Renal pelvis (tissue), 4 donors: ENCODE measurements around the gene RRM2. TPM values are rescaled to one million over a fixed set of nuclear protein-coding genes. Genes with fewer than 3 reads are reported as not detected.

ENCODE experiments used
- DNase-seq: peaks from one replicate; pipeline ENCODE4 v3.0.0-alpha.2; 2013
- polyA plus RNA-seq, 3 donors: library from polyadenylated mRNA; unstranded; fragments of 120-200 nt; gene quantifications; one replicate each; pipeline ENCODE4 v1.2.1, GENCODE V29; 2013; ENCODE audit not compliant: insufficient read length in 3 of 3

The RRM2 gene
- polyA plus RNA-seq, 3 donors: 55.9 to 62.1 (median 57.5) TPM

DNA sequence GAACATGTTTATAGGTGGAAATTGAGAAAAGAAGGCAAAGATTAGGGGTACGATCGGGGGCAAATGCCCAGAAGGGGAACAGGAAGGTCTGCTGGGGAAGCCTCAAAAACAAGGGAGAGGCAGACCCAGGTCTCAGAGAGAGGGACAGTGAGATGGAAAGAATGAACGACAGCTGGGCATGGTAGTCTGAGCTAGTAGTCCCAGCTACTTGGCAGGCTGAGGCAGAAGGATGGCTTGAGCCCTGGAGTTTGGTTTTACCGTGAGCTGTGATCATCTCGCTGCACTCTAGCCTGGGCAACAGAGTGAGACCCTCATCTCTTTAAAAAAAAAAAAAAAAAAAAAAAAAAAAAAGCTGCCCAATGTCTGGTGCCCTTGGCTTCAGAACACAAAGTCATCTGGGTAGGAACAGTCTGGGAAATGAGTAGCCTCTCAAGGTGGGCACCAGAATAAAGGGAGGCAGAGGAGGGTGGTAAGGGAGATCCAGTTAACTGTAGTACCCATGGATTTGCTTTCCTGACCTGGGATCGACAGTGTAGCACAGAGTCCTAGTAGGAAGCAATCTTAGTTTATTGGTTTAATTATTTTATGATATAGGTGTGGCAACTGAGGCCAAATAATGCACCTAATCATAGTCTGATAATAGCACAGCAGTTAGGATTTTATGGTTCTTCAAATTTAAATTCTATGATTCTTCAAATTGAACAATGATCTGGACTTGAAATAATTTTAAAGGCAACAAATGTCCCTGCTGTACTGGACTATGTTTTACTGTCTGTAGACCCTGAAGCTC is 3.5 kb downstream of the RRM2 start:
- DNase-seq: no peak

DNA sequence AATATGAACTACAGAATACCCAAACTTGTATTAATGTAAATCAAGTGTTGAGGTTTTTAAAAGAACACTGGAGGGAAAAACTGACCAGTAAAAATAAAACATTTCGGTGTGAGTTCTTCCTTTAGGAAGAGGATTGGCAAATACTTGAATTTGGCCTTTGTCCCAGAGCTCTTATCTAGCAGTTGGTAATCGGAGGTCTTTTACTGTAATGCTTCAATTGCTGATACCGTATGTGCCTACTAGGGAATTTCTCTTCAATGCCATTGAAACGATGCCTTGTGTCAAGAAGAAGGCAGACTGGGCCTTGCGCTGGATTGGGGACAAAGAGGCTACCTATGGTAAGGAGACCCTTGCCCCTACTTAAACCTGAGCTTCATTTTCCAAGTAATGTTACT is 4.1 kb downstream of the RRM2 start:
- DNase-seq: no peak

DNA sequence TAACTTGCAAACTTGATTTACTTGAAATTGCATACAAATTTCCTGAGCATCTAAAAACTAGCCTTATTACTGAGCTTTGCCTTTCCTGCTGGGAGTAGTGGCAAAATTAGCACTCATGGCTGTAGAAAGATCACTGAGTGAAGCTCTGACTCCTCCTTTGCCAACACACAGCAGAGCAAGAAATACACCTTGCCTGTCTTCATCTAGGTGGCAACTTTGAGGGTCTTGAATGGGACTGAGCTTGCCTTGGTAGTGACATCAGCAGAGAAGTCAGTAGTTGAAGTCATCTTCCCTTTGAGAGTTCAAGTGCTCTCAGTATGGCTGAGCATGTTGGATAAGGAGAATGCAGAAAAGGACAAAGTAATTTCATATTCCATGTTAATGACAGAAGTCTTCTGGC is 5.9 kb downstream of the RRM2 start:
- no peak for DNase-seq

DNA sequence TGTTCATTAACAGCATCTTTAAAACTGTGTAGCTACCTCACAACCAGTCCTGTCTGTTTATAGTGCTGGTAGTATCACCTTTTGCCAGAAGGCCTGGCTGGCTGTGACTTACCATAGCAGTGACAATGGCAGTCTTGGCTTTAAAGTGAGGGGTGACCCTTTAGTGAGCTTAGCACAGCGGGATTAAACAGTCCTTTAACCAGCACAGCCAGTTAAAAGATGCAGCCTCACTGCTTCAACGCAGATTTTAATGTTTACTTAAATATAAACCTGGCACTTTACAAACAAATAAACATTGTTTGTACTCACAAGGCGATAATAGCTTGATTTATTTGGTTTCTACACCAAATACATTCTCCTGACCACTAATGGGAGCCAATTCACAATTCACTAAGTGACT is 7.0 kb downstream of the RRM2 start:
- DNase-seq: no peak

DNA sequence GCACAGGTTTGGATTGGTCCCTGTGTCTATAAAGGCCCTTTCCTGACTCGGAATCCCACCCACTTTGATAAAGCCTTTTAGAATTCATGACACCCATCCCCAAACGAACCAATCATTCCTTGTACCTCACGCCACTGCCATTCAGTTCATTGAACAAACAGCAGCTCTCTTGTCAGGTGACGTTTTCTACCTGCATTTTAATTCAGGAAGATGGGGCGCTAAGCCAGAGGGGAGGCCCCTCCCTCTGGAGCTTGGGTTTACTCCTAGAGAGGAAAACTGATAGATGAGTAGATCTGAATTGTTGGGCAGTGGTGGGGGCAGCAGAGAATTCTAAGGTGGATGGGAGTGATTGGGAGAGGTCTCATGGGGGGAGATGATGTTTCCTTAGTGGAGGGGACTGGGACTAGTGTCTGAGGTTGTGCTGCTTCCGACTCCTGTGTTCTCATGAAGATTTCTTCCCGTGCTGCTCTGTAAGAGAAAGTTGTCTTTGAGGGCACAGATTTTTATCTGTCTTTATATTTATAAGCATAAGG is 9.6 kb downstream of the RRM2 start:
- DNase-seq: no peak

DNA sequence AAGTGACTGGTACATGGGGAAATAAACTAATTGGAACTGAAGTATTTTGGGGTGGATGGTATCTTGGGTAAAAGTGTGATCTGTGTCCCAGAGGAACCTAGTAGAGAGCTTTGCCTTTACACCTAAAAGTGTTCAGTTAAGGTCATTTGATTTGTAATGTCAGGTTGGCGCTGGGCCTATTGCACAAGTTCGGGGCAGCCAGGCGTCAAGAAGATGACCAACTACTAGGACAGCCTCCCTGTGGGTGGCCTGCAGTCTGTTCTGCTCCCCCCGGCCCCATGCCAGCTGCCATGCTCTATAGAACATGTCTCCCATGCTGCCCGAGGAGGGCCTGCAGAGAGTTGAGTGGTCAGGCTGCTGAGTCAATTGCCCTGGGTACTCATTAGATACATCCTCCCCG is 10.1 kb downstream of the RRM2 start:
- no peak for DNase-seq

GRCh38 chr2:10132996-10133647 is 10.6 kb downstream of the RRM2 start:
- no peak for DNase-seq

DNA sequence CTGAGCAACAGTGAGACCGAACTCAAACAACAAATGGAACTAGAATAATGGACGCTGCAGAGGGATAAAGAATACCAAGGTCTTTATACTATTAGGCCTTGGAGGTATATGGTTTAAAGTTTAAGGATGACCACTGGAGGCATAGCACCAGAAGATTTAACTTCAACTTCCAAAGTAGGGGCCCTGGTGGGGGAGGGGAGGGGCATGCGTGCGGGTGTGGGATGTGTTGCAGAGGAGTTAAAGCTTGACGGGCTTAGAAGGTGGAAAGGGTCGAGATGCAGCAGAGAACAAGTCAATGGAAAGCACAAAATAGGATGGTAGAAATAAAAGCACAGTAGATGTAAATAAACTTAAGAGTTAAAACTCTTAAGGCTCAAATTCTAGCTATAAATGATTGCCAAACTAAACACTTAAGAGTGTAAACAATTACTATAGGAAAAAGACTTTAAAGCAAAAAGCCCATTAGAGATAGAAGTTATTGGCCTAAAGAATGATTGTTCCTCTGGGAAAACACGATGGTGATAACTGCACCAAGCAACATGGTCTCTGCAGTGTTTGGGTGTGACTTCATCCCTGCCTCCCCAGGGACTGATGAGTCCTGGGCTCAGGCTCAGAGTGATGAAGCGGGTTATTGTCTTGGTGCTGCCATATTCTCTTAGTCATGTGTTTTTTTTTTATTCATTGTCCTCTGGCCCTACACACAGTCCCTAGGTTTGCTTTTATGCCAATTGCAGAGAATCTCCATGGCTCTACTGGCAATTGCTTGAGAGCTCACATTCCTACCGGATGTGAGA is 13.0 kb downstream of the RRM2 start:
- no peak for DNase-seq

DNA sequence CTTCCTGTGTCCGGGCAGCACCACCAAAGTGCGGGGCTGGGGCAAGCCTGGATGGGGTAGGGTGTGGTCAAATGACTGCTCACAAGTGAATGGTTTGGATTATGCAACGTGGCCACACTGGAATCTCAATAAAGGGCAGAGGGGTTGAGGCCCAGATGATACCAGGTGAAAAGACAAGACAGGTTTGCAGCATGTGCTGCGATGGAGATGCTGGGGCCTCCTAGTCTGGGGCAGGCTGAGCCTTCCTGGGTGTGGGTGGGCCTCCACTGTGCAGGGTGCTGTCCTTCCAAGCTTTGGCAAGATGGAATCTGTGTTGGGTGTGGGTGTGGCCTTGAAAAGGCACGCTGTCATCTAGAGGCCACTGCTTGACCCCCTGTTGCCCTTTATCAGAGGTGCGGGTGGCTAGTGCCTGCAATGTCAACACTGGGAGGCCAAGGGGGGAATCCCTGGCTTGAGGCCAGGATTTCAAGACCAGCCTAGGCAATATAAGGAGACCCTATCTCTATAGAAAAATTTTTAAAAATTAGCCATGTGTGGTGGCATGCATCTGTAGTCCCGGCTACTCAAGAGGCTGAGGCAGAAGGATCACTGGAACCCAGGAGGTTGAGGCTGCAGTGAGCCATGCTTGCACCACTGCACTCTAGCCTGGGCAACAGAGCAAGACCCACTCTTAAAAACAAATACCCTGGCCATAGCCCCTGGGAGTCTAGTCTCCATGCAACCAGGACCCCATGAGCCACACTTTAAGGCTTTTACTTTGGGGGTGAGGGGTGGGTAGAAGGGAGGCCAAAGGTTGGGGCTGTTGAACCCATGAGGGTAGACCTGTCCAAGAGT is 13.8 kb downstream of the RRM2 start:
- no peak for DNase-seq

GRCh38 chr2:10137053-10137843 is 14.7 kb downstream of the RRM2 start:
- no peak for DNase-seq

DNA sequence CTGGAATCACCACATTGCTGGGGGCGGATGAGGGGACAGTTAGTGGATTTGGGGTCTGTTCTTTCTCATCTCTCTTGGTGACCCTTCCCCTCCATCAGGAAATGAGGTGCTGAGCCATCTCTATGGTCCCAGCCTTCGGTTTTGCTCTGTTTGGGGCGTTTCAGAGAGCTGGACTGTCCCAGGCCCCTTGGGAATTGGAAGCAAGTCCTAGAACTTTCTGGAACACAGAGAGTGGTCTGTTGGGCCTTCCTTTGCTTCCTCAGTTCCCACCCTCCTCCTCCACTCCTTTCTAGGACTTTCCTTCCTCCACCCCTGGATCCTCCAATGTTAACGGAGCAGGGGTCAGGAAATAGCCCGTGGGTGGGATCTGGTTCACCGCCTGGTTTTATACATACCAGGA is 17.0 kb downstream of the RRM2 start:
- no peak for DNase-seq

DNA sequence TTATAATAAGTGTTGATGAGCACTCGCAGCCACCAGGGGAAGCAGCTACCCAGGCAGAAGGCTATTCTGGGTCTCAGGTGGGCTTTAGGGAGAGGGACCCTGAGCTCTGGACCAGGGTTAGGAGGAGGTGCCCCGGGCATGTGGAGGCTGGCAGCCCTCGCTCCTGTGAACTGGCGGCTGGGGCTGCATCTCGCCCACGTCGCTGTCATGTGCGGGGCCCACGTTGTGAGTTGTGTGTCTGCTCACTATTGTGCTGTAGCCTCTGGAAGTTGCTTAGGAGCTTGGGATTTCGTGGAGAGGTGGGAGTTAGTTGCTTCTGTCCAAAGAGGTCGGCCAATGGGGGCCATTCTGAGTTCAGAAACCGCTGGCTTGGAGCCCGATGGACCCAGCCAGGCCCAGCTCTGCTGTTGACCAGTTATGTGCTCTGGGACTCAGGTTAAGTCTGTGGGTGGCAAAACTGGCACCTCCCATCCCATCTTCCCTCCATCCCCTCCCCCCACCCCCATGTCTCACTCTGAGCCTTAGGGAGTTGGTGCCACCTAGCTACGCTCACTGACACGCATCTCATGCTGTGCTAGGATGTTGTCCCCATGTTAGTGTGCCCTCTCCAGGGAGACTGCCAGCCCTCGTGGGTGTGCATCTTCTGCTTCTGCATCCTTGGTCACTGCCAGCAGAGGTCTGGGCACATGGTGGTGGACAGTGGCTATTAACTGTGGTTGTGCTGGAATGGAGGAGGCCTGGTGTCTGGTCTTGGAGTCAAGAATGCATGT is 18.5 kb downstream of the RRM2 start:
- no peak for DNase-seq

DNA sequence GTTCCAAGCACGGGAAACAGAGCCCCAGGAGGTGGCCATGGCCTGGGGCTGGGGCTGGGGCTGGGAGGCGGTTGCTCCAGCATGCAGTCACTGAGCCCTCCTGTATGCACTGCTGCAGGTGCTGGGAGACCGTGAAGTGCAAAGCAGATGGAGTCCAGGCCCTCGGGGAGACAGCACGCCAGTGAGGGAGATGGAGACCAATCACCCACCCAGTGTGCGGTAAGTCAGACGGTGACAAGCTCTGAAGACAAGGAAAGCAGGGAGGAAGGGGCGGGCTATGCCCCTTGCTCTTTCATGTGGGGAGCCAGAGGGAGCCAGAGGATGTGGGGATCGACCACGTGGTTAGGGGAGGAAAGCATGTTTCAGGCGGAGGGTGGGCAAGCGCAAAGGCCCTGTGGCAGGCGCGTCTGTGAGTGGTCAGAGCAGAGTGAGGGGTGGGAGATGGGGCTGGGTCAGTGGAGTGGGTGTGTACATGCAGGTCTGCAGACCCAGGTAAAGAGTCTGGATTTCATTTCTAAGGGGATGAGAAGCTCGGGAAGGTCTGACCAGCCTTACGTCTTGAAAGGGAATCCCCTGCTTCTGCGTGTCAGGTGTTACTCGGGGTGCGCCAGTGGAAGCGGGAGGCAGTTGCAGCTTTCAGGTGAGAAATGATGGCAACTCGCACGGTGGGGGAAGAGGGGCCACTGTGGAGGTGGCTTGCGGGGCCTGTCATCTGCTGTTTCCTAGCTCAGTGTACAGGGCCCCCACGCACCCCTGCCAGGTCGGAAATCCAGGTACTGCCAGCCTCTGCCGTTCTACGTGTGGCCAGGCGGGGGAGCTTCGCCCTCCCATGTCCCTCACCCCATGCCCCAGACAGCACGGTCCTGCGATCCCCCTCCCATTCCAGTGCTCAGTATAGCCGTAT is 19.4 kb downstream of the RRM2 start:
- no peak for DNase-seq

GRCh38 chr2:10142640-10142965 is 20.1 kb downstream of the RRM2 start:
- DNase-seq: no peak

DNA sequence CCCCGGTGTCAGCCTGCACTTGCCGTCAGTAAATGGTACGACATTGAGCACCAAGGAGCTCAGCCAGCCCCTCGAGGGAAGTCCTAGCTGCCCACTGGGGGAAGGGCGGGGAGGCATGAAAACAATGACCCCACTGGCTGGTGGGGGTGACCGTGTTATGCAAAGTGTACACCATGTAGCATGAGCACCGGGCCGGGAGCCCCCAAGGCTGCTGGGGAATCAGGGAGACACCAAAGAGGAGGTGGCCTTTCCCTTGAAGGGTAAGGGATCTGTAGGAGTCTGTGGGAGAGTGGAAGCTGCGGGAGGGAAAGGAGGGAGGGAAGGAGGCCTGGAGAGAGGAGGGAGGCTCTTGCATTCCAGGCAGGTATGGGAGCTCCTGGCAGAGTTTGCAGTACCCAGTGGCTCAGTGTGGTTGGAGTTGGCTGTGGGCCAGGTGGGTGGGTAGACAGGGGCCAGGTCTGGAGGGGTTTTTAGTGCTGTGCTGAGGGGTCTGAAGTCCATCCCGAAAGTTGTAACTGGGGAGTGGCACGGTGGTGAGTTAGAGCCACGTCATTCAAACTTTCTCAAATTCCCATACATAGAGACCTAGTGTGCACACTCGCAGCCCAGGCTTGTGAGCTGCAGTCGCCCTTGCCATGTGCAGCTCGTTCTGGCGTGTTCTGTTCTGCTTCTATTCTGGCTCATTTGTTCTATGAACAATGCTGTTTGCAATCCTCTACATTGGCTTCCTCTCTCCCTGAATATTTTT is 22.4 kb downstream of the RRM2 start:
- no peak for DNase-seq

GRCh38 chr2:10145519-10146357 is 23.2 kb downstream of the RRM2 start:
- DNase-seq: no peak

DNA sequence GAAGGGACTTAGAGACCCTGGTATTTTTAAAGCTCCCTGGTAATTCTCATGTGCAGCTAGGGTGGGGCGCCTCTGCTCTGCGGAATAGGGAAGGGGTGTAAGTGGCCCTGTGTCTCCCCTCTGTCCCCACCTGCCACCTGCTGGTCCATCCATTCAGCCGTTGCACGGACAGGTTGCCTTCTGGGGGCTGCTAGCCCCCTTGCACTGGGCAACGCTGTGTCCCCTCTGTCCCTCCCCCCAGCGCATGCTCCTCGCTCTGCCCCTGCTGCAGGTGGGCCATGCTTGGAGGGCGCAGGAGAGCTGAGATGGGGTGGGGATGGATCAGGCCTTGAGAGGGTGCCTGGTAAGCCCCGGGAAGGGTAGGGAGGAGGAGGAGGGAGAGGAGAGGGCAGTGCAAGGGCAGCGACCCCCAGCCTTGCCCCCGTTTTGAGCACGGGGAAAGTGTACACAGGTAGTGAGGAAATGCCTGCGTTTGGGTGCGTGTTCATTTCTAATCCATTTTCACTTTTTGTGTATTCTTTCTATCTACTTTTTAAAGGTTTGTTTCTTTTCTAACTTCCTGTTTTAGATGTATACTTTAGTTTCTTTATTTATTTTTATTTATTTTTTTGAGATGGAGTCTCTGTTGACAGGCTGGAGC is 23.9 kb downstream of the RRM2 start:
- no peak for DNase-seq
